Lung microvascular endothelial cell (primary cell): ENCODE results near the gene NR4A1. TPM values are rescaled to one million over a fixed set of nuclear protein-coding genes. Genes with fewer than 3 reads are reported as not detected.
"Not testable (repeated sequence)": the region's sequence is repeated elsewhere in the genome, so short reads cannot be mapped to it uniquely, and the experiment has no call there.

Experiments used
- DNase-seq, 2 donors: peaks; one replicate each; pipeline versions ENCODE4 v3.0.0 to v3.0.0-alpha.2; 2010; ENCODE audit warnings: low read depth in 2 of 2
- total RNA-seq: library from RNA; depleted of rRNA; stranded (reverse); fragments of >200 nt; gene quantifications from 2 replicates; pipeline ENCODE4 v1.2.1, GENCODE V29; 2014

Gene NR4A1
- total RNA-seq, 1 donor from 2014 or later: 2.0 TPM

DNA sequence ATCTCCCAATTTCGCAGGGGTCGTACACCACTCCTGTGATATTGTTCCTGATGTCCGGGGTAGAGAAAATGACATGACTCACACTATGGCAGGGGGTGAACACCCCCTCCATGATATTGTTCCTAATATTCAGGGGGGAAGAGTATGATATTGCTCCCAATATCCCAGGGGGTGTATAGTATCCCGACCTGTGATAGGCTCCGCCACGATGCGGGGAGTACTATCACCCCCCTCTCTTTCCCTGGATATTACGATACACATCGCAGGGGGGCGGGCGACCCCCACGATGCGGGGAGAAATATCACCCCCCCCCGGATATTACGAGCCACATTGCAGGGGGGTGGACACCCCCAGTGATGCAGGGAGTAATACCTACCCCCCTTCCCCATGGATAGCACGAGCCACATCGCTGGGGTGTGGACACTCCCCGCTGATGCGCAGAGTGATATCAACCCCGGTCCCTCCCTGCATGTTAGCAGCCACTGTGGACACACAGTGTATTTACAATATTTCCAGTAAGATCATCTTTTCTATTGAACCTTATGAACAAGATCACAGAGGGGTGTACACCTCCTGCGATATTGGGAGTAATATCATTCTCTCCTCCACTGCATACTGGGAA lies 45.9 kb downstream of the NR4A1 start:
- no peak for DNase-seq

DNA sequence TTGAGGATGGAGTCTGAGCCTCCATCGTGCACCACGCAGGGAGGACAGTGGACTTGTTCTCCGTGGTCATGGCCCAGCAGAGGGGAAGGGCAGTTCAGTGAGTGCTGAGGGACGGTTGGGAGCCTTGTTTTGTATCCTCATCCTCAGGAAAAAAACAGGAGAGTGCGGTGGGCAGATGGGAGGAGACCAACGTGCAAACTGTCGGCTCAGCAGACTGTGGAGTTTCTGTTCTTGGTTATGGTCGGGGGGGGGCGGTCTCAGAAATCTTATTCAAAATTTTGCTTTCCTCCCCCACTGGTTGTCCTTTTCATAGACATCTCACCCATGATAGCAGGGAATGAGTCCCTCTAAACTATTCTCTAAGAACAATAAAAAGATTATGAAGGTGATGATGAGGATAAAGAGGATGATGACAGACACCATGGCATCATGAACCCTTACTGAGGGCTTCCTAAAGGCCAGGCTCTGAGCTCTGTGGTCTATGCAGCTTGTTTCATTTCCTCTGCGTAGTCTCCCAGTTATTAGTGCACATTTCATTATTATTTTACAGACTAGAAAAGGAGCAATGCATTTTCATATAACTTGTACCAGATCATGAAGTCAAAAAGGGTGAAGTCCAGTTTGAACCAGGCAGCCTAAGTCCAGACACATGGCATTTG lies 53.3 kb downstream of the NR4A1 start:
- DNase-seq: not testable (repeated sequence)

Other genes starting within 250 kb of the NR4A1 start
- 0.44 and 0.79 TPM in 2 replicates for gene FIGNL2, start 202.7 kb upstream of the NR4A1 start, total RNA-seq
- 0.22 TPM in 1 of 2 replicates, not detected in the other for gene ANKRD33, start 163.3 kb upstream of the NR4A1 start, total RNA-seq
- gene ACVRL1, start 143.9 kb upstream of the NR4A1 start, total RNA-seq: 293 and 393 TPM in 2 replicates
- 8.5 and 15.1 TPM in 2 replicates for gene ACVR1B, start 99.7 kb upstream of the NR4A1 start, total RNA-seq
- 17.9 and 26.4 TPM in 2 replicates for gene TAMALIN, start 44.5 kb upstream of the NR4A1 start, total RNA-seq
- 41.8 and 66.5 TPM in 2 replicates for gene ATG101, start 18.5 kb downstream of the NR4A1 start, total RNA-seq
- under 0.01 TPM in 1 of 2 replicates, not detected in the other for gene SMIM41, start 28.3 kb downstream of the NR4A1 start, total RNA-seq
- 0.20 and 0.65 TPM in 2 replicates for gene KRT80, start 140.6 kb downstream of the NR4A1 start, total RNA-seq
- gene KRT7, start 181.8 kb downstream of the NR4A1 start, total RNA-seq: 6.7 and 121 TPM in 2 replicates
- gene KRT86, start 223.2 kb downstream of the NR4A1 start, total RNA-seq: not detected in 2 replicates
- gene KRT81, start 240.1 kb downstream of the NR4A1 start, total RNA-seq: under 0.01 TPM in 1 of 2 replicates, not detected in the other